Measurements from ENCODE around the gene JAM3. TPM values are rescaled to one million over a fixed set of nuclear protein-coding genes. Genes with fewer than 3 reads are reported as not detected.

Gene JAM3
- total and polyA plus RNA-seq, 2 donors (not counting 1 experiment from before 2014, with no cell fraction given): 44.1 to 85.7 TPM

- TF ChIP-seq CTCF (conservative IDR thresholded peaks at IDR 0.05 in 1 of 2, IDR thresholded peaks at IDR 0.05 in 1 of 2; ENCODE audit: low read depth in 1 of 2, low read length in 2 of 2) (no peak), EZH2 (IDR thresholded peaks at IDR 0.05; ENCODE audit: low read length, missing control alignments) (no peak)
Measured at GRCh38 chr11:134155946-134156865, 87.3 kb downstream of the JAM3 start.

GRCh38 chr11:134157451-134157850 lies 88.6 kb downstream of the JAM3 start:
- TF ChIP-seq CTCF (conservative IDR thresholded peaks at IDR 0.05 in 1 of 2, IDR thresholded peaks at IDR 0.05 in 1 of 2; ENCODE audit: low read depth in 1 of 2, low read length in 2 of 2) (no peak), EZH2 (IDR thresholded peaks at IDR 0.05; ENCODE audit: low read length, missing control alignments) (no peak)
- Histone ChIP-seq H3K27me3 (ENCODE audit: control insufficient read depth, insufficient read depth, low read length) (no peaks in the 10 kb centered on the region), H3K4me3 (replicated peaks in 1 of 4; ENCODE audit: control extremely low read depth in 1 of 4, insufficient read depth in 1 of 4, low read depth in 3 of 4, low read length in 4 of 4) (no peak overlapping the region), H3K4me2 (ENCODE audit: extremely low read depth, insufficient read depth, low read length) (no peak overlapping the region), H3K79me2 (ENCODE audit: control insufficient read depth, insufficient read depth, low read length) (no peaks in the 10 kb centered on the region), H3K9ac (ENCODE audit: insufficient read depth, low read length) (no peak overlapping the region), H3K27ac (ENCODE audit: insufficient read depth, low read length) (no peak overlapping the region), H3K9me3 (ENCODE audit: control insufficient read depth, insufficient read depth, low read depth, low read length) (no peaks in the 10 kb centered on the region), H3K36me3 (ENCODE audit: control insufficient read depth, insufficient read depth, low read length) (peaks cover 17% of the 10 kb centered on the region), H2AFZ (ENCODE audit: low read length) (no peak overlapping the region), H4K20me1 (ENCODE audit: control insufficient read depth, extremely low read depth, insufficient read depth, low read length) (no peaks in the 10 kb centered on the region), H3K4me1 (ENCODE audit: control insufficient read depth, extremely low read depth, insufficient read depth, low read length) (no peaks in the 10 kb centered on the region)
- DNase-seq (ENCODE audit: low read depth in 2 of 2): no peak

More at GRCh38 chr11:134155946-134156865, 87.3 kb downstream of the JAM3 start:
- H4K20me1 ChIP-seq (ENCODE audit: control insufficient read depth, extremely low read depth, insufficient read depth, low read length): no peaks in the 10 kb centered on the region
- no peaks in the 10 kb centered on the region for H3K79me2 ChIP-seq (ENCODE audit: control insufficient read depth, insufficient read depth, low read length)
- H3K4me3 ChIP-seq (replicated peaks in 1 of 4; ENCODE audit: control extremely low read depth in 1 of 4, insufficient read depth in 1 of 4, low read depth in 3 of 4, low read length in 4 of 4): no peak overlapping the region
- no peaks in the 10 kb centered on the region for H3K4me1 ChIP-seq (ENCODE audit: control insufficient read depth, extremely low read depth, insufficient read depth, low read length)
- H3K27me3 ChIP-seq (ENCODE audit: control insufficient read depth, insufficient read depth, low read length): no peaks in the 10 kb centered on the region
- DNase-seq (ENCODE audit: low read depth in 2 of 2): no peak
- H3K4me2 ChIP-seq (ENCODE audit: extremely low read depth, insufficient read depth, low read length): no peak overlapping the region
- peaks cover 17% of the 10 kb centered on the region for H3K36me3 ChIP-seq (ENCODE audit: control insufficient read depth, insufficient read depth, low read length)
- H2AFZ ChIP-seq (ENCODE audit: low read length): no peak overlapping the region
- H3K9me3 ChIP-seq (ENCODE audit: control insufficient read depth, insufficient read depth, low read depth, low read length): no peaks in the 10 kb centered on the region
- no peak overlapping the region for H3K27ac ChIP-seq (ENCODE audit: insufficient read depth, low read length)
- H3K9ac ChIP-seq (ENCODE audit: insufficient read depth, low read length): no peak overlapping the region

GRCh38 chr11:134158023-134158422 lies 89.2 kb downstream of the JAM3 start:
- TF ChIP-seq CTCF (conservative IDR thresholded peaks at IDR 0.05 in 1 of 2, IDR thresholded peaks at IDR 0.05 in 1 of 2; ENCODE audit: low read depth in 1 of 2, low read length in 2 of 2) (no peak), EZH2 (IDR thresholded peaks at IDR 0.05; ENCODE audit: low read length, missing control alignments) (no peak)
- no peak for DNase-seq (ENCODE audit: low read depth in 2 of 2)
- H3K36me3 ChIP-seq (ENCODE audit: control insufficient read depth, insufficient read depth, low read length): peaks cover 21% of the 10 kb centered on the region
- no peak overlapping the region for H3K27ac ChIP-seq (ENCODE audit: insufficient read depth, low read length)
- H3K27me3 ChIP-seq (ENCODE audit: control insufficient read depth, insufficient read depth, low read length): no peaks in the 10 kb centered on the region
- no peaks in the 10 kb centered on the region for H3K79me2 ChIP-seq (ENCODE audit: control insufficient read depth, insufficient read depth, low read length)
- no peak overlapping the region for H2AFZ ChIP-seq (ENCODE audit: low read length)
- no peaks in the 10 kb centered on the region for H3K4me1 ChIP-seq (ENCODE audit: control insufficient read depth, extremely low read depth, insufficient read depth, low read length)
- H3K4me3 ChIP-seq (replicated peaks in 1 of 4; ENCODE audit: control extremely low read depth in 1 of 4, insufficient read depth in 1 of 4, low read depth in 3 of 4, low read length in 4 of 4): no peak overlapping the region
- H3K4me2 ChIP-seq (ENCODE audit: extremely low read depth, insufficient read depth, low read length): no peak overlapping the region
- H3K9me3 ChIP-seq (ENCODE audit: control insufficient read depth, insufficient read depth, low read depth, low read length): no peaks in the 10 kb centered on the region
- no peak overlapping the region for H3K9ac ChIP-seq (ENCODE audit: insufficient read depth, low read length)
- H4K20me1 ChIP-seq (ENCODE audit: control insufficient read depth, extremely low read depth, insufficient read depth, low read length): no peaks in the 10 kb centered on the region
